ENCODE data around the gene LRFN3. TPM values are rescaled to one million over a fixed set of nuclear protein-coding genes. Genes with fewer than 3 reads are reported as not detected.
"Not testable (repeated sequence)": the region's sequence is repeated elsewhere in the genome, so short reads cannot be mapped to it uniquely, and the experiment has no call there.

Gene LRFN3
- polyA plus RNA-seq (ENCODE audit: insufficient read length), result 8.6 TPM

GRCh38 chr19:35935911-35936737 lies at the start of gene LRFN3:
Gene LRFN3 (plus strand): TSS chr19:35936374. CDS start chr19:35939426, 3,052 bp downstream.
- DNase-seq, result peak; percentile 82

- no peak for DNase-seq
Measured at GRCh38 chr19:35887197-35887596, 49.0 kb upstream of the LRFN3 start.

GRCh38 chr19:35888398-35888797 lies 47.8 kb upstream of the LRFN3 start:
- DNase-seq, result no peak

GRCh38 chr19:35889370-35890112 lies 46.6 kb upstream of the LRFN3 start:
- no peak for DNase-seq

- no peak for DNase-seq
Measured at GRCh38 chr19:35890113-35890650, 46.0 kb upstream of the LRFN3 start.

GRCh38 chr19:35891819-35892218 lies 44.4 kb upstream of the LRFN3 start:
- DNase-seq, result not testable (repeated sequence)

GRCh38 chr19:35894342-35894741 lies 41.8 kb upstream of the LRFN3 start:
- no peak for DNase-seq

- no peak for DNase-seq
Measured at GRCh38 chr19:35895911-35896642, 40.1 kb upstream of the LRFN3 start.

GRCh38 chr19:35896643-35897040 lies 39.5 kb upstream of the LRFN3 start:
- DNase-seq, result no peak

- DNase-seq, result no peak
Measured at GRCh38 chr19:35897706-35898451, 38.3 kb upstream of the LRFN3 start.

- no peak for DNase-seq
Measured at GRCh38 chr19:35898499-35898809, 37.7 kb upstream of the LRFN3 start.

- peak; percentile 91 for DNase-seq
Measured at GRCh38 chr19:35899547-35900214, 36.5 kb upstream of the LRFN3 start.

- DNase-seq, result no peak
Measured at GRCh38 chr19:35901055-35901644, 35.0 kb upstream of the LRFN3 start.

GRCh38 chr19:35901854-35902661 lies 34.1 kb upstream of the LRFN3 start, which contains the start of gene HCST:
Gene HCST (plus strand): TSS chr19:35902529. CDS start chr19:35902594, 65 bp downstream.
- DNase-seq, result no peak

GRCh38 chr19:35902870-35903475 lies 33.2 kb upstream of the LRFN3 start:
- DNase-seq, result no peak

- DNase-seq, result no peak
Measured at GRCh38 chr19:35903550-35904179, 32.5 kb upstream of the LRFN3 start.

- DNase-seq, result no peak
Measured at GRCh38 chr19:35904311-35905068, 31.7 kb upstream of the LRFN3 start.

GRCh38 chr19:35905178-35905727 lies 30.9 kb upstream of the LRFN3 start:
- DNase-seq, result no peak
